Activated naive CD4-positive, alpha-beta T cell treated with anti-CD3 and anti-CD28 coated beads, Interleukin-2, amount 10 ng/mL, durations not matched to agents 7 days and 5 days (primary cell): Measurements from ENCODE around the gene SMO.
A peak's percentile ranks its signal among the peaks of the same experiment; 100 is the strongest.
"Not testable (repeated sequence)": the region's sequence is repeated elsewhere in the genome, so short reads cannot be mapped to it uniquely, and the experiment has no call there.

ENCODE experiments used
- CTCF ChIA-PET: fragments of 350-600 bp; sonication (Branson Sonifier 250); formaldehyde crosslinking; loops from one replicate; lab custom pipeline; 2021; ENCODE audit warnings: antibody characterized with exemption; lab: Charles Lee
- DNase-seq: peaks from one replicate; pipeline ENCODE4 v3.0.0-alpha.2; 2020
- H3K27ac Mint-ChIP-seq: one replicate; pipeline ENCODE4 v1.8.0; 2021; ENCODE audit warnings: mild to moderate bottlenecking, moderate library complexity, mixed read lengths
- H3K27me3 Mint-ChIP-seq: one replicate; pipeline ENCODE4 v1.8.0; 2021; ENCODE audit warnings: mild to moderate bottlenecking, mixed read lengths
- H3K36me3 Mint-ChIP-seq: one replicate; pipeline ENCODE4 v1.8.0; 2021; ENCODE audit warnings: mixed read lengths
- H3K4me1 Mint-ChIP-seq: one replicate; pipeline ENCODE4 v1.8.0; 2021; ENCODE audit warnings: mixed read lengths
- H3K4me3 Mint-ChIP-seq: one replicate; pipeline ENCODE4 v1.8.0; 2021; ENCODE audit warnings: mild to moderate bottlenecking, moderate library complexity, mixed read lengths
- H3K9me3 Mint-ChIP-seq: one replicate; pipeline ENCODE4 v1.8.0; 2021; ENCODE audit warnings: mixed read lengths

SMO gene

GRCh38 chr7:129252603-129253002 lies 64.2 kb downstream of the SMO start:
- H3K27ac Mint-ChIP-seq, CTCF ChIA-PET: not testable (repeated sequence)

GRCh38 chr7:129255800-129256199 lies 67.4 kb downstream of the SMO start:
- no peaks in the 10 kb centered on the region for H3K9me3 Mint-ChIP-seq
- DNase-seq = no peak
- CTCF ChIA-PET = interaction anchor here (1.0 to 1.7 kb wide), 2 partner anchors 16 to 37 kb away, joined by 6 to 7 read pairs; no protein-coding TSS in a partner anchor
- H3K4me3 Mint-ChIP-seq = no peak overlapping the region
- no peaks in the 10 kb centered on the region for H3K27me3 Mint-ChIP-seq
- H3K4me1 Mint-ChIP-seq = peaks cover 16% of the 10 kb centered on the region
- no peak overlapping the region for H3K27ac Mint-ChIP-seq
- H3K36me3 Mint-ChIP-seq = no peaks in the 10 kb centered on the region

More at GRCh38 chr7:129252603-129253002, 64.2 kb downstream of the SMO start:
- not testable (repeated sequence) for H3K4me1 Mint-ChIP-seq, H3K9me3 Mint-ChIP-seq, H3K27me3 Mint-ChIP-seq, DNase-seq, H3K4me3 Mint-ChIP-seq, H3K36me3 Mint-ChIP-seq

GRCh38 chr7:129256221-129256620 lies 67.8 kb downstream of the SMO start:
- H3K4me3 Mint-ChIP-seq = no peak overlapping the region

GRCh38 chr7:129257168-129257567 lies 68.7 kb downstream of the SMO start:
- no peaks in the 10 kb centered on the region for H3K9me3 Mint-ChIP-seq

More at GRCh38 chr7:129256221-129256620, 67.8 kb downstream of the SMO start:
- H3K4me1 Mint-ChIP-seq = peaks cover 16% of the 10 kb centered on the region
- H3K27ac Mint-ChIP-seq = no peak overlapping the region
- H3K27me3 Mint-ChIP-seq = no peaks in the 10 kb centered on the region
- H3K9me3 Mint-ChIP-seq = no peaks in the 10 kb centered on the region
- no peak for DNase-seq
- CTCF ChIA-PET = interaction anchor here (1.0 to 1.7 kb wide), 2 partner anchors 15 to 38 kb away, joined by 6 to 7 read pairs; no protein-coding TSS in a partner anchor
- no peaks in the 10 kb centered on the region for H3K36me3 Mint-ChIP-seq

GRCh38 chr7:129258649-129259389 lies 70.4 kb downstream of the SMO start:
- CTCF ChIA-PET = interaction anchor here (1.5 to 5.5 kb wide), 3 partner anchors 13 to 40 kb away, joined by 4 to 24 read pairs (median 8); no protein-coding TSS in a partner anchor
- Mint-ChIP-seq H3K9me3 (no peaks in the 10 kb centered on the region), H3K27me3 (no peaks in the 10 kb centered on the region), H3K27ac (no peak overlapping the region), H3K4me1 (peaks cover 16% of the 10 kb centered on the region), H3K36me3 (no peaks in the 10 kb centered on the region), H3K4me3 (no peak overlapping the region)
- DNase-seq = no peak

More at GRCh38 chr7:129257168-129257567, 68.7 kb downstream of the SMO start:
- no peak for DNase-seq
- H3K4me3 Mint-ChIP-seq = no peak overlapping the region
- CTCF ChIA-PET = interaction anchor here (1.7 kb wide), 1 partner anchor 39 kb away, joined by 6 read pairs; no protein-coding TSS in a partner anchor
- H3K27ac Mint-ChIP-seq = no peak overlapping the region
- peaks cover 16% of the 10 kb centered on the region for H3K4me1 Mint-ChIP-seq
- no peaks in the 10 kb centered on the region for H3K27me3 Mint-ChIP-seq
- no peaks in the 10 kb centered on the region for H3K36me3 Mint-ChIP-seq

GRCh38 chr7:129262324-129262723 lies 73.9 kb downstream of the SMO start:
- Mint-ChIP-seq H3K36me3 (no peaks in the 10 kb centered on the region), H3K27ac (peak overlapping the region; percentile 30), H3K27me3 (no peaks in the 10 kb centered on the region), H3K9me3 (no peaks in the 10 kb centered on the region), H3K4me3 (no peak overlapping the region), H3K4me1 (peaks cover 16% of the 10 kb centered on the region)
- CTCF ChIA-PET = interaction anchor here (0.7 to 5.5 kb wide), 4 partner anchors 9 to 99 kb away, joined by 3 to 24 read pairs (median 8); no protein-coding TSS in a partner anchor
- no peak for DNase-seq
